Brain microvascular endothelial cell (primary cell): ENCODE results near the gene SBNO2.

ENCODE experiments used
- DNase-seq: peaks from one replicate; pipeline ENCODE4 v3.0.0-alpha.2; 2020
- H3K27ac ChIP-seq: fragments of 250-450 bp; sonication (Bioruptor Pico); 2 replicates; pipeline ENCODE4 v1.5.1; 2020; ENCODE audit warnings: mild to moderate bottlenecking, moderate library complexity
- H3K27me3 ChIP-seq: fragments of 250-450 bp; sonication (Bioruptor Pico); replicated peaks from 2 replicates; pipeline ENCODE4 v1.5.1; 2020; ENCODE audit warnings: mild to moderate bottlenecking
- H3K36me3 ChIP-seq: fragments of 250-450 bp; sonication (Bioruptor Pico); replicated peaks from 2 replicates; pipeline ENCODE4 v1.5.1; 2020; ENCODE audit warnings: mild to moderate bottlenecking
- H3K4me3 ChIP-seq: 2 replicates; pipeline ENCODE4 v1.5.1; 2011; ENCODE audit warnings: low read depth, mild to moderate bottlenecking, control low read depth, low read length, moderate library complexity
- CTCF ChIP-seq: IDR thresholded peaks from 2 replicates; pipeline ENCODE4 v1.5.1; 2011; ENCODE audit warnings: low read depth, mild to moderate bottlenecking, moderate library complexity, low read length, control low read depth, inconsistent platforms; ENCODE audit errors: missing control alignments
- in situ Hi-C: cut with HindIII; loops from 2 replicates; pipeline ENCODE4 v1.10.0; 2017; ENCODE audit warnings: low sequenced_read_pairs, low pct_ligation_motif_present

SBNO2 gene

DNA sequence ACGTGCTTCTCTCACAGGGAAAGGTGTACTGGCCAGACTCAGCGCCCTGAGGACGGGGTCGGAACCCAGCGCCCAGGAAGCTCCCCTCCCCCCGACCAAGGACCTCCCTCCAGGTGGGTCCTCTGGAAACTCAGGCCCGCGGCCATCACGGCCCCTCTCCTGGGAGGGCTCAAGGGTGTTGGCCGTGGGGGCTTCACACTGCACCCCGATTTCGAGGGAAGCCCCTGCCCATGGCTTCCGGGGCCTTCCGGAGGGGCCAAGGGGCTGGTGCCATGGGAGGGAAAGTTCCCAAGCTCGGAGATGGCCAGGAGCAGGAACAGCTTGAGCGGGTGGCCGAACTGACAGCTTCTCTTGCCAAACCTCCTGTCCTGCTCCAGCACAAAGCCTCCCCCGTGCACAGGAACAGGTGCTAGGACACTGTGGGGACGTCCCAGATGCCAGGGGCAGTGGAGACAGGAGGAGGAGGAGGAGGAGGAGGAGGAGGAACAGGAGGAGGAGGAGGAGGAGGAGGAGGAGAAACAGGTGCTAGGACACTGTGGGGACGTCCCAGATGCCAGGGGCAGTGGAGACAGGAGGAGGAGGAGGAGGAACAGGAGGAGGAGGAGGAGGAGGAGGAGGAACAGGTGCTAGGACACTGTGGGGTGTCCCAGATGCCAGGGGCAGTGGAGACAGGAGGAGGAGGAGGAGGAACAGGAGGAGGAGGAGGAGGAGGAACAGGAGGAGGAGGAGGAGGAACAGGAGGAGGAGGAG is 10.0 kb downstream of the SBNO2 start:
- in situ Hi-C loops = no loop called here
- H3K4me3 ChIP-seq = no peak overlapping the region
- H3K27me3 ChIP-seq = no peaks in the 10 kb centered on the region
- H3K27ac ChIP-seq = no peak overlapping the region
- peaks cover 6% of the 10 kb centered on the region for H3K36me3 ChIP-seq
- DNase-seq = no peak
- no peak for TF ChIP-seq CTCF

DNA sequence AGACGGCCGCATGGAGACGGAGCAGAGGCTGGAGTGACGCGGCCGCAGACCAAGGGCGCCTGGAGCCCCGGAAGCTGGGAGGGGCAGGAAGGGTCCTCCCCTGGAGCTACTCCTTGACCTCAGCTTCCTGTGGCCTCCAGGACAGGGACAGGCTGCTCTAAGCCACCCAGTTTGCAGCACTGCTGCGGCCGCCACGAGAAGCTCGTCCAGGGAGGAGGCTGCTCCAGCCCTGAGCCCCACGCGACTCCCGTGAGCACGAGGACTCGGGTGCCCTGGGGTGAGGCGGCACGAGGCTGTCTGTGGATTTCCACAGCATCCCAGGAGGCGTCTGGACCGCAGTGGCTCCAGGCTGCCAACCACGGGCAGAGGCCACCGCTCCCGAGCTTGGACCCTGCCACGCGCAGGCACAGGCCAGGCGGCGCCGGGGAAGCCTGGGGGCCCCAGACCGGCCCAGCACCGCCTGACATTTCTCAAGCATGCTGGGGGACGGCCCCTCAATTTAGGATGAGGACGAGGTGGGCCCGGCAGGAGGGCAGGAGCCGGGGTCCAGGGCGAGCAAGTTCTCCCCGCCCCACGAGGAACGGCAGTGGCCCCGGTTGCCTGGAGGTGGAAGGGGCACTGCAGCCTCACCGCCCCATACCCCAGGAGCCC is 10.7 kb downstream of the SBNO2 start:
- Histone ChIP-seq H3K4me3 (no peak overlapping the region), H3K27ac (no peak overlapping the region), H3K36me3 (peaks cover 6% of the 10 kb centered on the region), H3K27me3 (no peaks in the 10 kb centered on the region)
- DNase-seq = no peak
- in situ Hi-C loops = no loop called here
- no peak for TF ChIP-seq CTCF

DNA sequence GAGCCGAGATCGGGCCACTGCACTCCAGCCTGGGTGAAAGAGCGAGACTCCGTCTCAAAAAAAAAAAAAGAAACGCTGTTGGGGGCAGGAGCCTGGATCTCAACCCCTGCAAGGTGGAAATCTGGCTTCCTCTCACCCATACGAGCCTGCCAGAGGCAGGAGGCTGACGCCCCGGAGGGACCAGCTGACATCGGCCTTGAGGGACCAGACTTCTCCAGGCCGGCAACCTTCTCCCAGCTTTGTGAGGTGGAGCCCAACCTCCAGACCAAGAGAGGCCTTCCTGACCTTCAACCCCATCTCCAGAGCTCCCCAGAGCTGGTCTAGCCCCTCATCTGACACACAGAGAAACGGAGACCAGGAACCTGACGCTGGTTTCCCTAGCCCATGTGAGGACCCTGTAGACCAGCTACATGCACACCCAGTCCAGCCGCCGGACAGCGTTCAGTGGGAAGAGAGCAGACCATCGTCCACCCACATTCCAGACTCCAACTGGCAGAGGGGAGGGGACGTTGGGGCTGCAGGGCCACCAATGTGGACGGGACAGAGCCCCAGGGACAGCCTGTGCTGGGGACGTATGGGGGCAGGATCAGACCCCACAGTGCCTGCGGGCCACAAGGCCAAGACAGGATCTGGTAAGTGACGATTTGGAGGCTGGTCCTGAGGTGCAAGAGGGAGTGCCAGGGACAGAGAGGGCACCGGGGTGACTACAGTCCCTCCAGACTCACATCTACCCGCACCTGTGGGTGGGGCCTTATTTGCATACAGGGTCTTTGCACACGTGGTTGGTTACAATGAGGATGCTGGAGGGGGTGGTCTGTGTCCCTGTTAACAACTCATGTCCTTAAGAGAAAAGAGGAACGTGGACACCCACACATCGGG is 11.4 kb downstream of the SBNO2 start:
- H3K36me3 ChIP-seq = peaks cover 6% of the 10 kb centered on the region
- no peak overlapping the region for H3K27ac ChIP-seq

DNA sequence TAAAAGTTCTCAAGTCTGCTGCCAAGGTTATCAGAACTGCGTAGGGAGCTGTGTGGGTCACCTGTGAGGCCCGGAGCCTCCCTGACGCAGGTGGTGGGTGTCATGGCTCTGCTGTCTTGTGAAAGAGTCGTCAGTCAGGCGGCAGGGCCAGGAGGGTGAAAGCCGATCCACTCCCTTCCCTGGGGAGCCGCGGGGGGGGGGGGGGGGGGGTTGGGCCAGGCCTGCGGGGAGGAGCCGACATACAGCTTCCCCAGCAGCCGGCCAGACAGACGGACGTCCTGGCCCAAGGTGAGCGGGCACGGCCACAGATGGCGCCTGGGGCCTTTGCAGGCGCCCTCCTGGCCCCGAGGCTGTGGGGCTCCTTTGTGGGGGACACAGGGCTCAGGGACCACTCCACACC is 12.4 kb downstream of the SBNO2 start:
- Histone ChIP-seq H3K27ac (no peak overlapping the region), H3K4me3 (no peak overlapping the region), H3K36me3 (peaks cover 2% of the 10 kb centered on the region), H3K27me3 (no peaks in the 10 kb centered on the region)
- in situ Hi-C loops = no loop called here
- no peak for DNase-seq
- TF ChIP-seq CTCF = no peak

More for the DNA sequence above, 11.4 kb downstream of the SBNO2 start:
- Histone ChIP-seq H3K4me3 (no peak overlapping the region), H3K27me3 (no peaks in the 10 kb centered on the region)
- in situ Hi-C loops = no loop called here
- DNase-seq = no peak
- no peak for TF ChIP-seq CTCF

DNA sequence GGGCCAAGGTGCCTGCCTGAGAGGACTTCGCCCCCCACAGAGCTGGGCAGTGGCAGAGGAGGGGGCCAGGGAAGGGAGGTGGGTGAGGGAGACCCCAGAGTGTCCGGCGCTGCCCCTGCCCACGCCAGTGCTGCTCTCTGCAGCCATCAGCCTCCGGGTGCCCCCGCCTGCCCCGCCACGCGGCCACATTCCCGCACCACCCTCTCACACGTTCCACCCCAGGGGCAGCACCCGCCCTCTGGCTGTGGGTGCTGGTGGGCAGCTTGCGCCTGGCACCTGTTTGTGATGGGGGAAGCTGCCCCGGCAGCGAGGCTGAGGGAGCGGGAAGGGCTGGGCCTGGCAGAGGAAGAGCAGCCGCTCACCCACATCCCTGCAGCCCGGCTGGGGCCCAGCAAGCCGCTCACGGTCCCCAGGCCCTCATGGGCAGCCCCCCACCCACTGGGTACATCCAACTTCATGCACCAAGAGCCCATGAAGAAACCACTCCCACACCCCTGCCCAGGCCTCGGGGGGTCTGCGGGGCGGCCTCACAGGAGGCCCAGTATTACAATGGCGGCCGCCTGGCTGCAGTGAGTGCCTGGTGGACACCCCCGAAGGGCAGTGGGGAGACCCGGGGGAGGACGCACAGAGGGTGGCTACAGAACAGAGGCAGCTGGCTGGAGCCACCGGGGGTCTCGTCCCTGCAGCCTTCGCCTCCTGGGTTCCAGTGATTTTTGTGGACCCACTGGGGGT is 14.0 kb downstream of the SBNO2 start:
- H3K4me3 ChIP-seq = no peak overlapping the region
- no peaks in the 10 kb centered on the region for H3K36me3 ChIP-seq
- H3K27me3 ChIP-seq = no peaks in the 10 kb centered on the region
- in situ Hi-C loops = no loop called here
- DNase-seq = no peak
- no peak for TF ChIP-seq CTCF
- H3K27ac ChIP-seq = no peak overlapping the region
